ENCODE data around the gene NFKBIB.

DNA sequence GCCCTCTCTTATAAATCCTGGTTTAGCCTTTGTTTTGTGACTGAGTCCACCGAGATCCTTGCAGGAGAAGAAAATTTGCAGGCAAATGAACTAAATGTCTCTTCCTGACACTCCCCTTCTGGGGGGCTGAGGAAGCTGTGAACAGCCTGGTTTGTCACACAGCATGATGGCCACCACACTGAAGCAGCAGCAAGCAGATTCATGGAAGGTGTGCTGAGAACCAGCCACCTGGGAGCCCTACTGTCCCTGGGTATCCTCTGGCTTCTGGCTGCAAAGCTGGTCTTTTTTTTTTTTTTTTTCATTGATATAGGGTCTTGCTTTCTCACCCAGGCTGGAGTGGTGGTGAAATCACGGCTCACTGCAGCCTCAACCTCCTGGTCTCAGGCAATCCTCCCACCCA lies 42.2 kb downstream of the NFKBIB start:
- TF ChIP-seq, protein P1, sequence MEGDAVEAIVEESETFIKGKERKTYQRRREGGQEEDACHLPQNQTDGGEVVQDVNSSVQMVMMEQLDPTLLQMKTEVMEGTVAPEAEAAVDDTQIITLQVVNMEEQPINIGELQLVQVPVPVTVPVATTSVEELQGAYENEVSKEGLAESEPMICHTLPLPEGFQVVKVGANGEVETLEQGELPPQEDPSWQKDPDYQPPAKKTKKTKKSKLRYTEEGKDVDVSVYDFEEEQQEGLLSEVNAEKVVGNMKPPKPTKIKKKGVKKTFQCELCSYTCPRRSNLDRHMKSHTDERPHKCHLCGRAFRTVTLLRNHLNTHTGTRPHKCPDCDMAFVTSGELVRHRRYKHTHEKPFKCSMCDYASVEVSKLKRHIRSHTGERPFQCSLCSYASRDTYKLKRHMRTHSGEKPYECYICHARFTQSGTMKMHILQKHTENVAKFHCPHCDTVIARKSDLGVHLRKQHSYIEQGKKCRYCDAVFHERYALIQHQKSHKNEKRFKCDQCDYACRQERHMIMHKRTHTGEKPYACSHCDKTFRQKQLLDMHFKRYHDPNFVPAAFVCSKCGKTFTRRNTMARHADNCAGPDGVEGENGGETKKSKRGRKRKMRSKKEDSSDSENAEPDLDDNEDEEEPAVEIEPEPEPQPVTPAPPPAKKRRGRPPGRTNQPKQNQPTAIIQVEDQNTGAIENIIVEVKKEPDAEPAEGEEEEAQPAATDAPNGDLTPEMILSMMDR (conservative IDR thresholded peaks at IDR 0.05), result no peak
- no peak for TF ChIP-seq ZFX (IDR thresholded peaks at IDR 0.05)

Measured in C4-2B (cell line).